NB4 (cell line): ENCODE data around the gene OR2K2.

Source experiments
- MAX ChIP-seq: IDR thresholded peaks from 2 replicates; pipeline ENCODE4 v1.6.1; 2011; ENCODE audit warnings: low read depth, low read length
- POLR2A ChIP-seq: IDR thresholded peaks from 2 replicates; pipeline ENCODE4 v1.6.1; 2011; ENCODE audit warnings: mild to moderate bottlenecking; ENCODE audit not compliant: insufficient read length; ENCODE audit errors: extremely low read depth
- TF ChIP-seq, protein P1 (sequence below): IDR thresholded peaks from one replicate; pipeline ENCODE4 v1.5.1; 2012; ENCODE audit warnings: low read depth, low read length

DNA sequence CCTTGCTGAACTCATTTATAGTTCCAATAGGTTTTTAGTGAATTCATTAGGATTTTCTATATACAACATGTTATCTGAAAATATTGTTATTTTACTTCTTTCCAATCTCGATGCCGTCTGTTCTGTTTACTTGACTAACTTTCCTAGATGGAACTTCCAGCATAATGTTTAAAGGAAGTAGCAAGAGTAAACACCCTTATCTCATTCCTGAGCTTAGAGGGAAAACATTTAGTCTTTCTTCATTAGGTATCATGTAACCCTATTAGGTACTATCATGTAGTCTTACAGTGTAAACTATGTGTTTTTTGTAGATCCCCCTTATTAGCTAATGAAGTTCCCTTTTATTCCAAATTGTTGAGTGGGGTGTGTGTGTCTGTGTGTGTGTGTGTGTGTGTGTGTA, 22.5 kb upstream of the OR2K2 start:
- TF ChIP-seq, protein P1, sequence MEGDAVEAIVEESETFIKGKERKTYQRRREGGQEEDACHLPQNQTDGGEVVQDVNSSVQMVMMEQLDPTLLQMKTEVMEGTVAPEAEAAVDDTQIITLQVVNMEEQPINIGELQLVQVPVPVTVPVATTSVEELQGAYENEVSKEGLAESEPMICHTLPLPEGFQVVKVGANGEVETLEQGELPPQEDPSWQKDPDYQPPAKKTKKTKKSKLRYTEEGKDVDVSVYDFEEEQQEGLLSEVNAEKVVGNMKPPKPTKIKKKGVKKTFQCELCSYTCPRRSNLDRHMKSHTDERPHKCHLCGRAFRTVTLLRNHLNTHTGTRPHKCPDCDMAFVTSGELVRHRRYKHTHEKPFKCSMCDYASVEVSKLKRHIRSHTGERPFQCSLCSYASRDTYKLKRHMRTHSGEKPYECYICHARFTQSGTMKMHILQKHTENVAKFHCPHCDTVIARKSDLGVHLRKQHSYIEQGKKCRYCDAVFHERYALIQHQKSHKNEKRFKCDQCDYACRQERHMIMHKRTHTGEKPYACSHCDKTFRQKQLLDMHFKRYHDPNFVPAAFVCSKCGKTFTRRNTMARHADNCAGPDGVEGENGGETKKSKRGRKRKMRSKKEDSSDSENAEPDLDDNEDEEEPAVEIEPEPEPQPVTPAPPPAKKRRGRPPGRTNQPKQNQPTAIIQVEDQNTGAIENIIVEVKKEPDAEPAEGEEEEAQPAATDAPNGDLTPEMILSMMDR = no peak
- TF ChIP-seq POLR2A (no peak), MAX (no peak)
